Ishikawa (cell line): ENCODE results near the gene ZMPSTE24.

ENCODE experiments used
- CEBPB ChIP-seq: IDR thresholded peaks from 2 replicates; pipeline ENCODE4 v1.6.1; 2012
- CREB1 ChIP-seq: IDR thresholded peaks from 2 replicates; pipeline ENCODE4 v1.6.1; 2012; ENCODE audit warnings: low read depth
- EGR1 ChIP-seq: IDR thresholded peaks from 2 replicates; pipeline ENCODE4 v1.6.1; 2012
- EP300 ChIP-seq: IDR thresholded peaks from 2 replicates; pipeline ENCODE4 v1.6.1; 2012; ENCODE audit warnings: borderline replicate concordance
- FOXM1 ChIP-seq: IDR thresholded peaks from 2 replicates; pipeline ENCODE4 v1.6.1; 2012; ENCODE audit warnings: low read depth, borderline replicate concordance
- MAX ChIP-seq: IDR thresholded peaks from 2 replicates; pipeline ENCODE4 v1.6.1; 2012
- NFIC ChIP-seq: IDR thresholded peaks from 2 replicates; pipeline ENCODE4 v1.6.1; 2012
- RAD21 ChIP-seq: IDR thresholded peaks from 2 replicates; pipeline ENCODE4 v1.6.1; 2012; ENCODE audit warnings: low read depth
- TAF1 ChIP-seq: IDR thresholded peaks from 2 replicates; pipeline ENCODE4 v1.6.1; 2012; ENCODE audit warnings: low read depth, mild to moderate bottlenecking
- TCF12 ChIP-seq: IDR thresholded peaks from 2 replicates; pipeline ENCODE4 v1.6.1; 2012; ENCODE audit warnings: low read depth
- TEAD4 ChIP-seq: IDR thresholded peaks from 2 replicates; pipeline ENCODE4 v1.6.1; 2012
- YY1 ChIP-seq: IDR thresholded peaks from 2 replicates; pipeline ENCODE4 v1.6.1; 2012; ENCODE audit warnings: low read depth
- ZBTB7A ChIP-seq: IDR thresholded peaks from 2 replicates; pipeline ENCODE4 v1.6.1; 2012; ENCODE audit warnings: low read depth
- TF ChIP-seq, protein P1 (sequence below): IDR thresholded peaks from 2 replicates; pipeline ENCODE4 v1.6.1; 2012; ENCODE audit warnings: low read depth, mild to moderate bottlenecking
- TF ChIP-seq, protein P2 (sequence below): IDR thresholded peaks from 2 replicates; pipeline ENCODE4 v1.6.1; 2012

ZMPSTE24 gene

GRCh38 chr1:40273547-40274166 lies 15.6 kb downstream of the ZMPSTE24 start:
- TF ChIP-seq, protein P1, sequence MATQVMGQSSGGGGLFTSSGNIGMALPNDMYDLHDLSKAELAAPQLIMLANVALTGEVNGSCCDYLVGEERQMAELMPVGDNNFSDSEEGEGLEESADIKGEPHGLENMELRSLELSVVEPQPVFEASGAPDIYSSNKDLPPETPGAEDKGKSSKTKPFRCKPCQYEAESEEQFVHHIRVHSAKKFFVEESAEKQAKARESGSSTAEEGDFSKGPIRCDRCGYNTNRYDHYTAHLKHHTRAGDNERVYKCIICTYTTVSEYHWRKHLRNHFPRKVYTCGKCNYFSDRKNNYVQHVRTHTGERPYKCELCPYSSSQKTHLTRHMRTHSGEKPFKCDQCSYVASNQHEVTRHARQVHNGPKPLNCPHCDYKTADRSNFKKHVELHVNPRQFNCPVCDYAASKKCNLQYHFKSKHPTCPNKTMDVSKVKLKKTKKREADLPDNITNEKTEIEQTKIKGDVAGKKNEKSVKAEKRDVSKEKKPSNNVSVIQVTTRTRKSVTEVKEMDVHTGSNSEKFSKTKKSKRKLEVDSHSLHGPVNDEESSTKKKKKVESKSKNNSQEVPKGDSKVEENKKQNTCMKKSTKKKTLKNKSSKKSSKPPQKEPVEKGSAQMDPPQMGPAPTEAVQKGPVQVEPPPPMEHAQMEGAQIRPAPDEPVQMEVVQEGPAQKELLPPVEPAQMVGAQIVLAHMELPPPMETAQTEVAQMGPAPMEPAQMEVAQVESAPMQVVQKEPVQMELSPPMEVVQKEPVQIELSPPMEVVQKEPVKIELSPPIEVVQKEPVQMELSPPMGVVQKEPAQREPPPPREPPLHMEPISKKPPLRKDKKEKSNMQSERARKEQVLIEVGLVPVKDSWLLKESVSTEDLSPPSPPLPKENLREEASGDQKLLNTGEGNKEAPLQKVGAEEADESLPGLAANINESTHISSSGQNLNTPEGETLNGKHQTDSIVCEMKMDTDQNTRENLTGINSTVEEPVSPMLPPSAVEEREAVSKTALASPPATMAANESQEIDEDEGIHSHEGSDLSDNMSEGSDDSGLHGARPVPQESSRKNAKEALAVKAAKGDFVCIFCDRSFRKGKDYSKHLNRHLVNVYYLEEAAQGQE = no peak
- no peak for TF ChIP-seq YY1
- no peak for TF ChIP-seq ZBTB7A
- TF ChIP-seq EP300 = no peak
- no peak for TF ChIP-seq CREB1
- no peak for TF ChIP-seq NFIC
- TF ChIP-seq, protein P2, sequence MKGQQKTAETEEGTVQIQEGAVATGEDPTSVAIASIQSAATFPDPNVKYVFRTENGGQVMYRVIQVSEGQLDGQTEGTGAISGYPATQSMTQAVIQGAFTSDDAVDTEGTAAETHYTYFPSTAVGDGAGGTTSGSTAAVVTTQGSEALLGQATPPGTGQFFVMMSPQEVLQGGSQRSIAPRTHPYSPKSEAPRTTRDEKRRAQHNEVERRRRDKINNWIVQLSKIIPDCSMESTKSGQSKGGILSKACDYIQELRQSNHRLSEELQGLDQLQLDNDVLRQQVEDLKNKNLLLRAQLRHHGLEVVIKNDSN = no peak
- no peak for TF ChIP-seq EGR1
- TF ChIP-seq RAD21 = no peak

- TF ChIP-seq NFIC (no peak), EP300 (no peak), CREB1 (no peak), YY1 (no peak)
Measured at GRCh38 chr1:40274331-40274730, 16.3 kb downstream of the ZMPSTE24 start.

DNA sequence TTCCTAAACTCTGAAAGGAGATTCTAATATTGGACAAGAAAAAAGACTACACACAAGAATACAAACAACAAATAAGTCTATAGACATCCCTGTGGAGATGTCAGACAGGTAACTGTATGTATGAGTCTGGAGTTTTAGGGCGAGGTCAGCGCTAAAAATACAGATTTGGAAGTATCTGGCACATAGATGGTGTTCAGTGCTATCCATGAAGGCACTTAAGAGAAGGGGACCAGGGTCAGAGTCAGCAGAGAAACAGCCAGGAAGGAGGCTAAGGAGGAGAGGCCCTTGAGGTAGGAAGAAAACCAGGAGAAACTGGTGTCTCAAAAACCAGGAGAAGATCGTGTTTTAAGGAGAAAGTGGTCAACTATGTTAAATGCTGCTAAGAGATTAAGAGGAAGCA lies 18.1 kb downstream of the ZMPSTE24 start:
- TF ChIP-seq MAX (no peak), ZBTB7A (no peak), TAF1 (no peak)
- TF ChIP-seq, protein P1 = no peak
- TF ChIP-seq, protein P2 = no peak

DNA sequence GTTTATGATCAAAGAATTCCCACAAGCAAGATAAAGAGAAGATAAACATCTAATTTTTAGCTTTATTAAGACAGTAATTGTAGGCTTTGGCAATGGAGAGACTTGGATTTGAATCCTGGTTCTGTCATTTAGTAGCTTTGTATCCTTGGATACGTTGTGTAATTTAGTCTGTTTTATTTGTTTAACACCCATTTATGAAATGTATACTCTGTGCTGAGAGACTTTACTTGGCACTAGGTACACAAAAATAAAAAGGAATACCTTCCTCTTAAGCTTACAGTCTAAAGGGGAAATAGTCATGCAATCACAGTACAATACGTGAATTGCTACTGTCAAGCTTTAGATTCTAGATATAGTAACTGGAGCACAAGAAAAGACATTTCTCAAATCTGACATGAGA lies 23.8 kb downstream of the ZMPSTE24 start:
- TF ChIP-seq, protein P1 = no peak
- TF ChIP-seq NFIC (no peak), MAX (no peak), TAF1 (no peak), CREB1 (no peak), EP300 (no peak), TCF12 (no peak), FOXM1 (no peak), YY1 (no peak), TEAD4 (no peak)
- TF ChIP-seq, protein P2 = no peak

- no peak for TF ChIP-seq FOXM1
- TF ChIP-seq NFIC = no peak
- no peak for TF ChIP-seq EGR1
- no peak for TF ChIP-seq CEBPB
- TF ChIP-seq CREB1 = no peak
- TF ChIP-seq, protein P1 = no peak
- TF ChIP-seq TAF1 = no peak
- TF ChIP-seq, protein P2 = no peak
- TF ChIP-seq ZBTB7A = no peak
- no peak for TF ChIP-seq EP300
- no peak for TF ChIP-seq YY1
- no peak for TF ChIP-seq RAD21
- no peak for TF ChIP-seq MAX
- TF ChIP-seq TCF12 = no peak
- no peak for TF ChIP-seq TEAD4
Measured at GRCh38 chr1:40291293-40291692, 33.3 kb downstream of the ZMPSTE24 start.
